ENCODE results near the gene C16orf54. TPM values are rescaled to one million over a fixed set of nuclear protein-coding genes. Genes with fewer than 3 reads are reported as not detected.
A peak's percentile ranks its signal among the peaks of the same experiment; 100 is the strongest.
"Not testable (repeated sequence)": the region's sequence is repeated elsewhere in the genome, so short reads cannot be mapped to it uniquely, and the experiment has no call there.

Gene C16orf54
- total RNA-seq, 1 experiment from 2014 or later, result not detected

GRCh38 chr16:29784901-29785500 lies 39.2 kb upstream of the C16orf54 start:
- Mint-ChIP-seq H3K4me1 (ENCODE audit: insufficient read depth, unreplicated experiment) (no peaks in the 10 kb centered on the region), H3K36me3 (ENCODE audit: insufficient read depth, unreplicated experiment) (no peaks in the 10 kb centered on the region), H3K9me3 (ENCODE audit: unreplicated experiment) (no peaks in the 10 kb centered on the region), H3K4me3 (ENCODE audit: unreplicated experiment) (no peak overlapping the region), H3K27me3 (ENCODE audit: insufficient read depth, unreplicated experiment) (no peaks in the 10 kb centered on the region), H3K27ac (ENCODE audit: low read depth, unreplicated experiment) (no peak overlapping the region)
- ChIA-PET CTCF (no interaction called here), POLR2A (no interaction called here)
- intact Hi-C loops (cut with micrococcal nuclease), result no loop called here
- DNase-seq (ENCODE audit: unreplicated experiment), result no peak
- TF ChIP-seq CTCF (IDR thresholded peaks at IDR 0.05; ENCODE audit: unreplicated experiment), result no peak
- no TSS peak for BruUV-seq (replicated peaks)

- no TSS peak for BruUV-seq (replicated peaks)
- intact Hi-C loops (cut with micrococcal nuclease), result no loop called here
- no peak overlapping the region for H3K27ac Mint-ChIP-seq (ENCODE audit: low read depth, unreplicated experiment)
- no peak for TF ChIP-seq CTCF (IDR thresholded peaks at IDR 0.05; ENCODE audit: unreplicated experiment)
- no peaks in the 10 kb centered on the region for H3K9me3 Mint-ChIP-seq (ENCODE audit: unreplicated experiment)
- ChIA-PET CTCF (interaction anchor here (0.7 kb wide), 1 partner anchor 10 kb away, joined by 3 read pairs; no protein-coding TSS in a partner anchor), POLR2A (no interaction called here)
- H3K27me3 Mint-ChIP-seq (ENCODE audit: insufficient read depth, unreplicated experiment), result no peaks in the 10 kb centered on the region
- no peaks in the 10 kb centered on the region for H3K36me3 Mint-ChIP-seq (ENCODE audit: insufficient read depth, unreplicated experiment)
- H3K4me3 Mint-ChIP-seq (ENCODE audit: unreplicated experiment), result no peak overlapping the region
- no peak for DNase-seq (ENCODE audit: unreplicated experiment)
- H3K4me1 Mint-ChIP-seq (ENCODE audit: insufficient read depth, unreplicated experiment), result peaks cover 4% of the 10 kb centered on the region
Measured at GRCh38 chr16:29784157-29784556, 38.4 kb upstream of the C16orf54 start.

- H3K27me3 Mint-ChIP-seq (ENCODE audit: insufficient read depth, unreplicated experiment); BruUV-seq (replicated peaks); H3K27ac Mint-ChIP-seq (ENCODE audit: low read depth, unreplicated experiment); intact Hi-C loops (cut with micrococcal nuclease); H3K4me1 Mint-ChIP-seq (ENCODE audit: insufficient read depth, unreplicated experiment); H3K4me3 Mint-ChIP-seq (ENCODE audit: unreplicated experiment); H3K36me3 Mint-ChIP-seq (ENCODE audit: insufficient read depth, unreplicated experiment); DNase-seq (ENCODE audit: unreplicated experiment); H3K9me3 Mint-ChIP-seq (ENCODE audit: unreplicated experiment): not testable (repeated sequence)
- POLR2A ChIA-PET, result interaction anchor here (0.8 kb wide), 1 partner anchor 24 kb away, joined by 5 read pairs; no protein-coding TSS in a partner anchor
- CTCF ChIA-PET, result interaction anchor here (0.7 kb wide), 1 partner anchor 9 kb away, joined by 3 read pairs; no protein-coding TSS in a partner anchor
Measured at GRCh38 chr16:29783094-29783953, 37.5 kb upstream of the C16orf54 start.

GRCh38 chr16:29779474-29779873 lies 33.7 kb upstream of the C16orf54 start:
- TF ChIP-seq CTCF (IDR thresholded peaks at IDR 0.05; ENCODE audit: unreplicated experiment), result no peak
- ChIA-PET CTCF (interaction anchor here (0.7 to 1.0 kb wide), 2 partner anchors 10 to 50 kb away, joined by 3 read pairs; no protein-coding TSS in a partner anchor), POLR2A (no interaction called here)
- Mint-ChIP-seq H3K27ac (ENCODE audit: low read depth, unreplicated experiment) (no peak overlapping the region), H3K9me3 (ENCODE audit: unreplicated experiment) (no peaks in the 10 kb centered on the region), H3K36me3 (ENCODE audit: insufficient read depth, unreplicated experiment) (no peaks in the 10 kb centered on the region), H3K27me3 (ENCODE audit: insufficient read depth, unreplicated experiment) (no peaks in the 10 kb centered on the region), H3K4me1 (ENCODE audit: insufficient read depth, unreplicated experiment) (peaks cover 16% of the 10 kb centered on the region), H3K4me3 (ENCODE audit: unreplicated experiment) (no peak overlapping the region)
- DNase-seq (ENCODE audit: unreplicated experiment), result peak; percentile 18
- no TSS peak for BruUV-seq (replicated peaks)
- intact Hi-C loops (cut with micrococcal nuclease), result no loop called here
